Adrenal gland (tissue), 12 donors: ENCODE data around the gene ZBTB2. TPM values are rescaled to one million over a fixed set of nuclear protein-coding genes. Genes with fewer than 3 reads are reported as not detected.

Source experiments
- DNase-seq, 7 donors: peaks; one replicate each; pipeline ENCODE4 v3.0.0-alpha.2; 2019 to 2020
- H3K27ac ChIP-seq, 5 donors: fragments of 200-600 bp; sonication (generic) in 4 of 5; 1 replicate in 3 of 5; 2 replicates in 2 of 5; pipeline versions ENCODE4 v1.5.1 to v1.8.0; 2016 to 2020; ENCODE audit warnings: mild to moderate bottlenecking in 1 of 5
- H3K27me3 ChIP-seq: fragments of 200-600 bp; 2 replicates; pipeline ENCODE4 v1.8.0; 2021
- H3K36me3 ChIP-seq, 2 donors: fragments of 200-600 bp; replicated peaks in 1 of 2; 1 replicate in 1 of 2; 2 replicates in 1 of 2; pipeline versions ENCODE4 v1.5.1 to v1.8.0; 2018 to 2022
- H3K4me1 ChIP-seq, 2 donors: fragments of 200-600 bp; replicated peaks in 1 of 2; 1 replicate in 1 of 2; 2 replicates in 1 of 2; pipeline versions ENCODE4 v1.5.1 to v1.8.0; 2018 to 2021
- H3K4me3 ChIP-seq, 4 donors: fragments of 200-600 bp; sonication (generic) in 3 of 4; one replicate each; pipeline ENCODE4 v1.5.1; 2016 to 2018
- H3K9me3 ChIP-seq, 3 donors: fragments of 200-600 bp; sonication (generic) in 1 of 3; replicated peaks in 1 of 3; 1 replicate in 2 of 3; 2 replicates in 1 of 3; pipeline versions ENCODE4 v1.5.1 to v1.8.0; 2016 to 2021
- CTCF ChIP-seq, 6 experiments: fragments of 450-650 bp in 4 of 6; fragments of 200-600 bp in 2 of 6; sonication (generic) in 1 of 6; IDR thresholded peaks; 1 replicate in 5 of 6; 2 replicates in 1 of 6; pipeline versions ENCODE4 v1.5.1 to v1.8.0; 2016 to 2021; ENCODE audit warnings: antibody characterized with exemption in 6 of 6, mild to moderate bottlenecking in 2 of 6, moderate library complexity in 1 of 6
- POLR2A ChIP-seq, 2 donors: fragments of 450-650 bp; IDR thresholded peaks; one replicate each; pipeline ENCODE4 v1.6.1; 2017; ENCODE audit warnings: antibody characterized with exemption in 2 of 2, mild to moderate bottlenecking in 2 of 2, moderate library complexity in 1 of 2
- WGBS, 4 donors: extraction: QIAGEN DNeasy Blood & Tissue Kit in 2 of 4; methylation state at CpG; one replicate each; pipeline versions ENCODE4 v1.1.5 to v1.1.7; 2013 to 2017; 5-methylcytosine and 5-hydroxymethylcytosine counted together
- intact Hi-C, 2 donors: fragments of 100-400 bp; cut with DNase I; formaldehyde crosslinking; loops; one replicate each; pipeline versions ENCODE4 v1.14.1 to v1.15.0; 2022 to 2023
- polyA plus RNA-seq, 3 donors: library from polyadenylated mRNA; stranded (reverse); fragments of 200-250 nt in 2 of 3; fragments of 350-450 nt in 1 of 3; fragmentation: Illumina TruSeq in 1 of 3; extraction: RNeasy Lipid Tissue Mini Kit (QIAGEN cat#74804) in 1 of 3; gene quantifications; one replicate each; pipeline ENCODE4 v1.2.3, GENCODE V29; 2013 to 2014
- total RNA-seq, 9 donors: library from RNA; depleted of rRNA in 4 of 9; stranded (reverse); fragments of >200 nt in 4 of 9; fragments of 120-200 nt in 1 of 9; fragmentation: NEBNext Ultra II Directional in 1 of 9; extraction: Animal tissue kit (Norgen Biotek cat#: 25700) in 1 of 9; gene quantifications; one replicate each; pipeline versions ENCODE4 v1.1.0 to v1.2.4, GENCODE V29; 2013 to 2023
- donor health status: healthy with polysubstance abuse.
- donor health status: Bipolar disorder and iron deficiency.
- donor health status: DM: yes; HTN: yes; CAD: no.
- donor health status: DM: no; HTN: no; CAD: no.
- donor health status: DM: no; HTN: no; CAD: no.
- donor health status: DM: yes; HTN: yes; CAD: no.

The ZBTB2 gene
- total and polyA plus RNA-seq, 12 donors: 4.9 to 11.3 (median 8.6) TPM

- Histone ChIP-seq H3K4me3 (no peak overlapping the region), H3K9me3 (no peaks in the 10 kb centered on the region), H3K27ac (no peak overlapping the region), H3K36me3 (peaks cover 0 to 8% of the 10 kb centered on the region in 2 donors), H3K27me3 (no peaks in the 10 kb centered on the region), H3K4me1 (peaks cover 0 to 27% of the 10 kb centered on the region in 2 donors)
- WGBS, 4 donors: 91 to 98% (median 94%) methylated on average over 2 of the region's 2 CpGs
- intact Hi-C loops: no loop called here
- DNase-seq: no peak
- TF ChIP-seq POLR2A (IDR thresholded peaks at IDR 0.05) (no peak), CTCF (IDR thresholded peaks at IDR 0.05) (no peak)
Measured at GRCh38 chr6:151375833-151376232, 15.5 kb downstream of the ZBTB2 start.

DNA sequence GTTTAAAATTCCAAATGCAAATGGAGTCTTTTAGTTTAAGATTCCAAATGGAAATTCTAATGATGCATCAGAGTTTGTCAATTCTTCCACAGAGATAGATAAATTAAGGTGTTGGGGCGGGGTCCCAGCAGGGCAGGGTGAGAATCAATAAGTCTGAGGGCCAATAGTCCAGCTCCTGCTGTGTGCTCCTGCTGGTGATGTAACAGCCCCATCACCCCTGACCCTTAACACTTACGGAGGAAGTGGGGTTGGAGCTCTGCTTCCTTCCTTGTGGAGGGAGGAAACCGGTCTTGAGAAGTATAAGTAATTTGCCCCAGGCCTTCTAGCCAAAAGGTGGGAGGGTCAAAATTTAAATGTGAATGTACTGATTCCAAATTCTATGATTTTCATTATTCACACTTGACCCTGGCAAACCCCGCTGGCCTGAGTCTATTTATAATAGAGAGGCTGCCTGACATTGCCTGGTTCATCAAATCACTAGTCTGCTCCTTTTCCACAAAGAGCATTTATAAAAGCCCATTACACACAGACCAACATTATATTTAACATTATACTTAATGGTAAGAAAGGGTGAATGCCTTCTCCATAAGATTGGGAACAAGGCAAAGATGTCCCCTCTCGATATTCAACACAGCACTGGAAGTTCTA is 17.2 kb downstream of the ZBTB2 start:
- Histone ChIP-seq H3K27me3 (no peaks in the 10 kb centered on the region), H3K27ac (peak overlapping the region in 2 of 5 donors; percentile 1 to 40), H3K36me3 (peaks cover 0 to 8% of the 10 kb centered on the region in 2 donors), H3K4me3 (no peak overlapping the region), H3K9me3 (no peaks in the 10 kb centered on the region), H3K4me1 (peaks cover 0 to 14% of the 10 kb centered on the region in 2 donors)
- intact Hi-C loops: no loop called here
- WGBS, 4 donors: 62 to 66% (median 64%) methylated on average over 5 of the region's 5 CpGs
- TF ChIP-seq CTCF (IDR thresholded peaks at IDR 0.05): no peak
- TF ChIP-seq POLR2A (IDR thresholded peaks at IDR 0.05): no peak
- peak in 4 of 7 donors; percentile 18 to 41 (median 37) for DNase-seq

- TF ChIP-seq CTCF (IDR thresholded peaks at IDR 0.05): no peak
- no peak for TF ChIP-seq POLR2A (IDR thresholded peaks at IDR 0.05)
- DNase-seq: no peak
- Histone ChIP-seq H3K4me1 (peaks cover 0 to 14% of the 10 kb centered on the region in 2 donors), H3K27ac (no peak overlapping the region), H3K4me3 (no peak overlapping the region), H3K36me3 (peaks cover 0 to 8% of the 10 kb centered on the region in 2 donors), H3K27me3 (no peaks in the 10 kb centered on the region), H3K9me3 (no peaks in the 10 kb centered on the region)
- intact Hi-C loops: no loop called here
- WGBS, 4 donors: 70 to 78% (median 75%) methylated on average over 5 of the region's 5 CpGs
Measured at GRCh38 chr6:151372164-151372563, 19.2 kb downstream of the ZBTB2 start.

- WGBS, 4 donors: 58 to 69% (median 59%) methylated on average over 6 of the region's 6 CpGs
- TF ChIP-seq POLR2A (IDR thresholded peaks at IDR 0.05): no peak
- TF ChIP-seq CTCF (IDR thresholded peaks at IDR 0.05): no peak
- H3K4me3 ChIP-seq: no peak overlapping the region
- peak in 4 of 7 donors; percentile 59 to 68 (median 62) for DNase-seq
- peaks cover 0 to 14% of the 10 kb centered on the region in 2 donors for H3K4me1 ChIP-seq
- H3K27ac ChIP-seq: no peak overlapping the region
- intact Hi-C loops: no loop called here
- peaks cover 0 to 19% of the 10 kb centered on the region in 2 donors for H3K36me3 ChIP-seq
- H3K9me3 ChIP-seq: no peaks in the 10 kb centered on the region
- H3K27me3 ChIP-seq: no peaks in the 10 kb centered on the region
Measured at GRCh38 chr6:151370509-151371078, 20.8 kb downstream of the ZBTB2 start.
